WERI-Rb-1 (cell line): Measurements from ENCODE around the gene MACROD2.

ENCODE experiments used
- DNase-seq: peaks from one replicate; pipeline ENCODE4 v3.0.0-alpha.2; 2020
- H3K27ac ChIP-seq: fragments of 250-450 bp; sonication (Bioruptor Pico); 2 replicates; pipeline ENCODE4 v1.5.1; 2020; ENCODE audit warnings: mild to moderate bottlenecking, moderate library complexity
- H3K27me3 ChIP-seq: fragments of 250-450 bp; sonication (Bioruptor Pico); 2 replicates; pipeline ENCODE4 v1.5.1; 2021; ENCODE audit warnings: mild to moderate bottlenecking, low read depth, moderate library complexity; ENCODE audit not compliant: insufficient read depth, severe bottlenecking
- H3K36me3 ChIP-seq: fragments of 250-450 bp; sonication (Bioruptor Pico); 2 replicates; pipeline ENCODE4 v1.5.1; 2020; ENCODE audit warnings: mild to moderate bottlenecking, moderate library complexity
- H3K4me3 ChIP-seq: 2 replicates; pipeline ENCODE4 v1.5.1; 2011; ENCODE audit warnings: low read depth, mild to moderate bottlenecking, control low read depth, low read length
- H3K9me3 ChIP-seq: fragments of 250-450 bp; sonication (Bioruptor Pico); 2 replicates; pipeline ENCODE4 v1.5.1; 2021; ENCODE audit warnings: mild to moderate bottlenecking, moderate library complexity; ENCODE audit not compliant: severe bottlenecking
- CTCF ChIP-seq: IDR thresholded peaks from 2 replicates; pipeline ENCODE4 v1.5.1; 2011; ENCODE audit warnings: low read depth, mild to moderate bottlenecking, control low read depth, inconsistent platforms, low read length

MACROD2 gene

GRCh38 chr20:15507151-15507550 lies 1511.8 kb downstream of the MACROD2 start:
- Histone ChIP-seq H3K4me3 (no peak overlapping the region), H3K36me3 (no peaks in the 10 kb centered on the region), H3K27me3 (no peaks in the 10 kb centered on the region), H3K9me3 (no peaks in the 10 kb centered on the region), H3K27ac (no peak overlapping the region)
- no peak for TF ChIP-seq CTCF
- DNase-seq, result no peak

- Histone ChIP-seq H3K27ac (no peak overlapping the region), H3K9me3 (no peaks in the 10 kb centered on the region), H3K27me3 (no peaks in the 10 kb centered on the region), H3K4me3 (no peak overlapping the region), H3K36me3 (no peaks in the 10 kb centered on the region)
- no peak for TF ChIP-seq CTCF
- no peak for DNase-seq
Measured at GRCh38 chr20:15511551-15511950, 1516.2 kb downstream of the MACROD2 start.

GRCh38 chr20:15512916-15513315 lies 1517.6 kb downstream of the MACROD2 start:
- Histone ChIP-seq H3K9me3 (no peaks in the 10 kb centered on the region), H3K27me3 (no peaks in the 10 kb centered on the region), H3K27ac (no peak overlapping the region), H3K4me3 (no peak overlapping the region), H3K36me3 (no peaks in the 10 kb centered on the region)
- DNase-seq, result no peak
- no peak for TF ChIP-seq CTCF

- DNase-seq, result peak; percentile 82
- TF ChIP-seq CTCF, result peak; percentile 16; the same call in 1 of the 2 replicates
- H3K36me3 ChIP-seq, result no peaks in the 10 kb centered on the region
- H3K27ac ChIP-seq, result peak overlapping the region; percentile 85
- H3K27me3 ChIP-seq, result no peaks in the 10 kb centered on the region
- H3K9me3 ChIP-seq, result no peaks in the 10 kb centered on the region
- H3K4me3 ChIP-seq, result no peak overlapping the region
Measured at GRCh38 chr20:15515691-15516090, 1520.4 kb downstream of the MACROD2 start.

- no peak for DNase-seq
- no peak overlapping the region for H3K27ac ChIP-seq
- no peaks in the 10 kb centered on the region for H3K27me3 ChIP-seq
- H3K4me3 ChIP-seq, result no peak overlapping the region
- TF ChIP-seq CTCF, result no peak
- H3K9me3 ChIP-seq, result no peaks in the 10 kb centered on the region
- no peaks in the 10 kb centered on the region for H3K36me3 ChIP-seq
Measured at GRCh38 chr20:15520930-15521524, 1525.7 kb downstream of the MACROD2 start.

GRCh38 chr20:15523400-15523799 lies 1528.1 kb downstream of the MACROD2 start:
- no peak for DNase-seq
- no peaks in the 10 kb centered on the region for H3K9me3 ChIP-seq
- H3K27ac ChIP-seq, result no peak overlapping the region
- no peak overlapping the region for H3K4me3 ChIP-seq
- no peaks in the 10 kb centered on the region for H3K36me3 ChIP-seq
- H3K27me3 ChIP-seq, result no peaks in the 10 kb centered on the region
- TF ChIP-seq CTCF, result no peak
